ENCODE data around the gene HEATR1.

DNA sequence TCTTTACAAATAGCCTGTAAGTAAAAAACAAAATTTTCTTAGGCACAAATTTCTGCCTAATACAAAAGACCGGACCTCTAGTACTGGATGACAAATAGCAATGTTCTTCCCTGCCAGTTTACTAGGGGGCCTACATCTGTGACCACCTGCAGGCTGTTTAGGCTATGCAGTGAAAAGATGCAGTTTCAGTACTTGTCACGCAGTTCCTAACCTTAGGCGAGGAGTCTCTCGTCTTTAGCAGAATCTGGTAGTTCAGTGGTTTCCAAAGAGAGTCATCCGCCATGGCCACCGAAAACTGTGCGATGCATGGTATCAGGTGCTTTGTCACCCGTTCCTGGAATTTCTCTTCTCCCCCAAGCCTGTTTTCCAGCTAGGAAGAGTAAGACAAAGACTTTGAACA lies 50.9 kb downstream of the HEATR1 start:
- TF ChIP-seq, protein P1, sequence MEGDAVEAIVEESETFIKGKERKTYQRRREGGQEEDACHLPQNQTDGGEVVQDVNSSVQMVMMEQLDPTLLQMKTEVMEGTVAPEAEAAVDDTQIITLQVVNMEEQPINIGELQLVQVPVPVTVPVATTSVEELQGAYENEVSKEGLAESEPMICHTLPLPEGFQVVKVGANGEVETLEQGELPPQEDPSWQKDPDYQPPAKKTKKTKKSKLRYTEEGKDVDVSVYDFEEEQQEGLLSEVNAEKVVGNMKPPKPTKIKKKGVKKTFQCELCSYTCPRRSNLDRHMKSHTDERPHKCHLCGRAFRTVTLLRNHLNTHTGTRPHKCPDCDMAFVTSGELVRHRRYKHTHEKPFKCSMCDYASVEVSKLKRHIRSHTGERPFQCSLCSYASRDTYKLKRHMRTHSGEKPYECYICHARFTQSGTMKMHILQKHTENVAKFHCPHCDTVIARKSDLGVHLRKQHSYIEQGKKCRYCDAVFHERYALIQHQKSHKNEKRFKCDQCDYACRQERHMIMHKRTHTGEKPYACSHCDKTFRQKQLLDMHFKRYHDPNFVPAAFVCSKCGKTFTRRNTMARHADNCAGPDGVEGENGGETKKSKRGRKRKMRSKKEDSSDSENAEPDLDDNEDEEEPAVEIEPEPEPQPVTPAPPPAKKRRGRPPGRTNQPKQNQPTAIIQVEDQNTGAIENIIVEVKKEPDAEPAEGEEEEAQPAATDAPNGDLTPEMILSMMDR (conservative IDR thresholded peaks at IDR 0.05; ENCODE audit: low read depth, low read length), result no peak
- TF ChIP-seq EZH2 (IDR thresholded peaks at IDR 0.05; ENCODE audit: low read length, unreplicated experiment), result no peak
- no peak for TF ChIP-seq EZH2phosphoT487 (IDR thresholded peaks at IDR 0.05; ENCODE audit: borderline replicate concordance, low read length)

All from PC-3 (cell line).